Fibroblast of lung (primary cell): ENCODE results near the gene DOCK7.

Source experiments
- EZH2 ChIP-seq: IDR thresholded peaks from 2 replicates; pipeline ENCODE4 v1.5.1; 2012; ENCODE audit warnings: low read length, control low read depth, mild to moderate bottlenecking; ENCODE audit errors: missing control alignments
- TF ChIP-seq, protein P1 (sequence below), 2 donors: IDR thresholded peaks in 1 of 2; conservative IDR thresholded peaks in 1 of 2; 1 replicate in 1 of 2; 2 replicates in 1 of 2; pipeline ENCODE4 v1.5.1; 2011 to 2012; ENCODE audit warnings: low read length in 2 of 2, control low read depth in 1 of 2, inconsistent platforms in 1 of 2, low read depth in 1 of 2, mild to moderate bottlenecking in 1 of 2

DNA sequence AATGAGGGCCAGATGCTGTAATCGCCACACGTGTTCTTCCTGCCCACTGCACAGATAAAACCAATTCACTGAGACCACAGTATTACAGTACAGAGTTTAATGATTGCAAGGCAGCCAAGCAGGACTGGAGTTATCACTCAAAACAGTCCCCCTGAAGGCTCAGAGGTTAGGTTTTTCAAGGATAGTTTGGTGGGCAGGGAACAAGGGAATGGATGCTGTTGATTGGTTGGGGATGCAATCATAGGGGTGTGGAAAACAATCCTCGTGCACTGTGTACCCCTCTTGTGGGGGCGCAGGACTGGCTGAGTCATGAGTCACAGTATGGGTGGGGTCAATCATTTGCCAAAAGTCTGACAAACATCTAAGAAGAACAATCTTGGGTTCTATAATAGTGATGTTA, 263.8 kb downstream of the DOCK7 start:
- no peak for TF ChIP-seq EZH2
- TF ChIP-seq, protein P1, sequence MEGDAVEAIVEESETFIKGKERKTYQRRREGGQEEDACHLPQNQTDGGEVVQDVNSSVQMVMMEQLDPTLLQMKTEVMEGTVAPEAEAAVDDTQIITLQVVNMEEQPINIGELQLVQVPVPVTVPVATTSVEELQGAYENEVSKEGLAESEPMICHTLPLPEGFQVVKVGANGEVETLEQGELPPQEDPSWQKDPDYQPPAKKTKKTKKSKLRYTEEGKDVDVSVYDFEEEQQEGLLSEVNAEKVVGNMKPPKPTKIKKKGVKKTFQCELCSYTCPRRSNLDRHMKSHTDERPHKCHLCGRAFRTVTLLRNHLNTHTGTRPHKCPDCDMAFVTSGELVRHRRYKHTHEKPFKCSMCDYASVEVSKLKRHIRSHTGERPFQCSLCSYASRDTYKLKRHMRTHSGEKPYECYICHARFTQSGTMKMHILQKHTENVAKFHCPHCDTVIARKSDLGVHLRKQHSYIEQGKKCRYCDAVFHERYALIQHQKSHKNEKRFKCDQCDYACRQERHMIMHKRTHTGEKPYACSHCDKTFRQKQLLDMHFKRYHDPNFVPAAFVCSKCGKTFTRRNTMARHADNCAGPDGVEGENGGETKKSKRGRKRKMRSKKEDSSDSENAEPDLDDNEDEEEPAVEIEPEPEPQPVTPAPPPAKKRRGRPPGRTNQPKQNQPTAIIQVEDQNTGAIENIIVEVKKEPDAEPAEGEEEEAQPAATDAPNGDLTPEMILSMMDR (conservative IDR thresholded peaks at IDR 0.05 in 1 of 2, IDR thresholded peaks at IDR 0.05 in 1 of 2; ENCODE audit: low read depth in 1 of 2, low read length in 2 of 2): no peak
